Dermis blood vessel endothelial cell (primary cell): Measurements from ENCODE around the gene NUDT6. TPM values are rescaled to one million over a fixed set of nuclear protein-coding genes. Genes with fewer than 3 reads are reported as not detected.
A peak's percentile ranks its signal among the peaks of the same experiment; 100 is the strongest.

ENCODE experiments used
- DNase-seq: peaks from one replicate; pipeline ENCODE4 v3.0.0; 2010
- total RNA-seq: library from RNA; depleted of rRNA; stranded (reverse); fragments of >200 nt; gene quantifications from 2 replicates; pipeline ENCODE4 v1.2.3, GENCODE V29; 2014

Gene NUDT6
- total RNA-seq, 1 donor from 2014 or later: 10.0 TPM

GRCh38 chr4:122914292-122914904 lies 8.0 kb downstream of the NUDT6 start:
- DNase-seq: peak; percentile 69

- peak; percentile 22 for DNase-seq
Measured at GRCh38 chr4:122912810-122913575, 9.4 kb downstream of the NUDT6 start.

- DNase-seq: no peak
Measured at GRCh38 chr4:122911588-122911987, 10.8 kb downstream of the NUDT6 start.

- DNase-seq: no peak
Measured at GRCh38 chr4:122909683-122910082, 12.7 kb downstream of the NUDT6 start.

DNA sequence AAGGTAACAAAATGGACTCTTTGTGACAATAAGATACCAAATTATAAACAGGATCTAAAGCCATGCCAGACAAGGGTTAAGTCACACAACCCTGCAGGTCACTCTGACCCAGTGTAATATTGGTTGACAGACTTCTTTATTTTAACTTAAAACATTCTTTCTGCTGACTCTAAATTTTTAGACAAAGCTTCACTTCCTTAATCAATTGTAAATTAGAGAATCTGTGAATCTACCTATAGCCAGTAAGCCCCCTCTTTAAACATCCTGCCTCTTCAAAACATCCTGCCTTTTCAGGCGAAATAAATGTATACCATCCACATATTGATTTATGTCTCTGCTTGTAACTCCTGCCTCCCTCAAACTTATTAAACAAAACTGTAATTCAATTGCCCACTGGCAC lies 14.2 kb downstream of the NUDT6 start:
- DNase-seq: no peak

- no peak for DNase-seq
Measured at GRCh38 chr4:122906859-122907305, 15.5 kb downstream of the NUDT6 start.

- no peak for DNase-seq
Measured at GRCh38 chr4:122903766-122904288, 18.6 kb downstream of the NUDT6 start.

GRCh38 chr4:122901247-122902010 lies 21.0 kb downstream of the NUDT6 start:
- DNase-seq: no peak

DNA sequence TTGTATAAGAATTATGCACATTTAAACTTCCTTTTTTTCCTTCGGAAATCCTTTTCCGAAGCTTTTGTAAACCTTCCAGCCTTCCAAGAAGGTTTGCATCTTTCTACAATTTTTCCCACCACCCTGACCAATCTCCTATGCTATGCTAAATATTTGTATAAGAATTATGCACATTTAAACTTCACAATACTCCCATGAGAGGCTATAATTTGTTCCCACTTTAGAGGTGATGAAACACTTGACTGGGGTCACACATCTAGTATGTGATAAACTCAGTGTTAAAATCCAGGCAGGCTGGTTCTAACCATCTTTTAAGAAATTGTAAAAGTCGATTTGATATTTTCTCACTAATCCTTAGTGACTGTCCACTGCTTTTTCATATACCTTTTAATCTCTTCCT lies 22.1 kb downstream of the NUDT6 start:
- no peak for DNase-seq

- no peak for DNase-seq
Measured at GRCh38 chr4:122899682-122900081, 22.7 kb downstream of the NUDT6 start.

DNA sequence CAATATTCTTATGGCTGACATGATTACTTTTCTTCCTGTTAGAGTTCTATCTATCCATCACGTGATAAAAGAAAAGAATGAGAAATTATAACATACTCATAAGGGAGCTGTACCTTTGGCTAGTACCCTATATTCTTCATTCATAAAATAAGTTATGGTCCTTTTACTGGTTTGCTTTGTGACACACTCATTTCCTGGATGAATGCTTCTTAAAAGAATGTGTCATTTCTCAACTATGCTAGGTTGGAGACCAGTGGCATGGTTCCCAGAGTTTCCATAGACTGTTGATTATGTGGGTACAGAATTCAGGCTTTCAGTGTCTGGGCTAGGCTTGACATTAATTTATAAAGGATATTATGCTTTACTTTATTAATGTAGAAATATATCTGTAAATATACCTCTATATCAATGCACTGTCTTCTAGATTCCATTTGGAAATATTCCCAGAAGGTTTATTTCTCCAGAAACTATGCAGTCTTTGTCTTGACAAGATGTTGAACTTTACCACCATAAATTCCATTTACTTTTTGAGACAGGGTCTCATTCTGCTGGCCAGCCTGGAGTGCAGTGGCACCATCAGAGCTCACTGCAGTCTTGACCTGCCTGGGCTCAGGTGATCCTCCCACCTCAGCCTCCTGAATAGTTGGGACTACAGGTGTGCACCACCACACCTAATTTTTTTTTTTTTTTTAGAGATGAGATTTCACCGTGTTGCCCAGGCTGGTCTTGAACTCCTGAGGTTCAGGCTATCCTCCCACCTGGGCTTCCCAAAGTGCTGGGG lies 23.8 kb downstream of the NUDT6 start:
- DNase-seq: peak; percentile 89

GRCh38 chr4:122896270-122896669 lies 26.1 kb downstream of the NUDT6 start:
- DNase-seq: no peak

DNA sequence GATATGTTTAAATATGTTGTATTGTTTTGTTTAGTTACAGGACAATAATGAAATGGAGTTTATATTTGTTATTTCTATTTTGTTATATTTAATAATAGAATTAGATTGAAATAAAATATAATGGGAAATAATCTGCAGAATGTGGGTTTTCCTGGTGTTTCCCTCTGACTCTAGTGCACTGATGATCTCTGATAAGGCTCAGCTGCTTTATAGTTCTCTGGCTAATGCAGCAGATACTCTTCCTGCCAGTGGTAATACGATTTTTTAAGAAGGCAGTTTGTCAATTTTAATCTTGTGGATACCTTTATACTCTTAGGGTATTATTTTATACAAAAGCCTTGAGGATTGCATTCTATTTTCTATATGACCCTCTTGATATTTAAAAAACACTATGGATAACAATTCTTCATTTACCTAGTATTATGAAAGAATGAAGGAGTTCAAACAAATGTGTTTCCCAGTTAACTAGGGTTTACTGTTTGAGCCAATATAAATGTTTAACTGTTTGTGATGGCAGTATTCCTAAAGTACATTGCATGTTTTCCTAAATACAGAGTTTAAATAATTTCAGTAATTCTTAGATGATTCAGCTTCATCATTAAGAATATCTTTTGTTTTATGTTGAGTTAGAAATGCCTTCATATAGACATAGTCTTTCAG lies 26.9 kb downstream of the NUDT6 start:
- peak; percentile 32 for DNase-seq

DNA sequence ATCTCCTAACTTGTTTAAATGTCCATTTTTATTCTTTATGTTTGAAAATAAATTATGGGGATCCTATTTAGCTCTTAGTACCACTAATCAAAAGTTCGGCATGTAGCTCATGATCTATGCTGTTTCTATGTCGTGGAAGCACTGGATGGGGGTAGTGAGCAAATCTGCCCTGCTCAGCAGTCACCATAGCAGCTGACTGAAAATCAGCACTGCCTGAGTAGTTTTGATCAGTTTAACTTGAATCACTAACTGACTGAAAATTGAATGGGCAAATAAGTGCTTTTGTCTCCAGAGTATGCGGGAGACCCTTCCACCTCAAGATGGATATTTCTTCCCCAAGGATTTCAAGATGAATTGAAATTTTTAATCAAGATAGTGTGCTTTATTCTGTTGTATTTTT lies 27.6 kb downstream of the NUDT6 start:
- peak; percentile 46 for DNase-seq

- DNase-seq: peak; percentile 73
Measured at GRCh38 chr4:122890147-122890795, 32.1 kb downstream of the NUDT6 start.

DNA sequence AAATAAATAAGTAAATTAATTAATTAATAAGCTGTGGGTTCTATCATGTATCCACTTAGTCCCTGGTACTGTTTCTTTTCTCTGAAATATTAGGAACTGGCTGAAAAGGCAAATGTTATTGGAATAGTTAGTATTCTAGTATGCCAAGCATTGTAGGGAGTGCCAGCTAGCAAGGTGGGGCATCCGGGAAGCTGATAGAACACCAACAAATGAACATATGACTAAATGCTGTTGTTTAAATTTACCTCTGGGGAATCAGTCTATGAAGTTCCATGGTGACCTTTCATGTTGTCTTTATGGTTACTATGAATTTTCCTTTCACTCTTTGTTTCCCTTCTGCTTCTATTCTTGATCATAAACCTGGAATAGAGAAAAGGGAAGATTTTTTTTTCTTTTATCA lies 32.7 kb downstream of the NUDT6 start:
- DNase-seq: peak; percentile 49

DNA sequence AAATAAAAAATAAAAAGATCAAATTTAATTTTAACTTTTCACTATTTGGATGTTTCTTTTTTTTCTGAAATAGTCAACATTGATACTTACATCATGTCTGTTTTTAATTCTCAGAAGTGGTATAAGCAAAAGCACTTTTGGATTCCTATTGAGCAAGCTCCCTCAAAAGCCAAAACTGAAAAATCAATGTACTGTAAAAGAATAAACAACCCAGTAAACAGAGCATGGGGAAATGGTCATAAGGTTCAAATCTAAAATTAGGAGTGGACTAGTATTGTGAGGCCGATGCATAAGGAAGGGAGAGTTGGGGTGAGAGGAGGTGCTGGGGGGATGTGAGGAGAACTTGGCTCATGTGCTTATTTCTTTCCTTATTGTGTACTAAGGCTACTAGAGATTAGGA lies 37.9 kb downstream of the NUDT6 start:
- no peak for DNase-seq

DNA sequence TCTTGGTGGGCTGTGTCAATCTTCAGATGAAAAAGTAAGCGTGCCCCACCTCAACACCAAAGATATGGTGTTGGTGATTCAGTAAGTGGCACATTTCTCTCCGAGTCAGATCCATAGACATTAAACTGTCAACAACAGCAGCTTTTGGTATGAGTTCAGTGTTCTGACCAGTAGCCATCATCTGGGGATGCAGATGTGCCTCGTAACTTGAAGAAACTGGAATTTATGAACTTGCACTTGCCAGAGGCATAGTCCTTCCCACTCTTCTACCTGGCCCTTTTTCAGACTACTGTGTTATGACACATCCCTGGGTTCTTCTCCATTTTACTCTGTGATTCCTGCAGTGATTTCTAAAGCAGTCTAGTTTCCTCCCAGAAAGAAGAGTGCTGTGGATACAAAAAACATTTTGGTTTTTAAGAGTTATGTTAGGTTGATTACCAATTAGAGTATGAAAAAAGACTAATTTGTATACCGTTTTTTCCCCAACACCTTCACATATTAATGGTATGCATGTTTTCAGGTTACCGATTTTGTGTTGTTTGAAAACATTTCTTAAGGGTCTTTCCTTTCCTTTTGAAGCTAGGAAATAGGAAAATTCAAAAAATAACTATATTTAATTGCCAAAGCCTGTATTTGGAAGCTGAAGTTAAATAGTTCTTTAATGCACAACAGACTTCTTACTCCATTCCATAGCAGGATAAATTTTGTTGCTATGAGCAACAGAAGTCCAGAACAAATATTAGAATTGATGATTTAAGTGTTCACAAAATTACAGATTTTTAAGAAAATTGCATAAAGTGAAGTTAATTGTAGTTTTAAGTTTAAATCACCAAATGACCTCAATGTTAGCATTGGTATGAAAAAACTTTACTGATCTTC lies 39.3 kb downstream of the NUDT6 start:
- no peak for DNase-seq

GRCh38 chr4:122879001-122879400 lies 43.4 kb downstream of the NUDT6 start:
- DNase-seq: no peak

DNA sequence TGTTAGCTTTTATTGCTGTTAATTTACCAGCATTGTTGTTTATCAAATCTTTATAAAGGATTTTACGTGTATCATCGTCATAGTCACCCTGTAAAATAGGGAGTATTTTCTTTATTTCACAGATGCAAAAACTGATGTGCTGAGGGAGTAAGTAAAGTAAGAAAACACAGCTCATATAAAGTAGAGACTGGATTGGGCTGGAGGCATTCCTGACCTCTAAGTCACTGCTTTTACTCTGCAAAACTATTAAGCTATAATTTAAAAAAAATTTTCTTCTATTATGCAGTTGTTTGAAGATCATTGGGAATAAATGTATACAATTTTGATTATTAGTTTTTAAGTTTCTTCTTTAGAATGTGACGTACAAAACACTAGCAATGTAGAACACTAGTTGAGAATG lies 45.9 kb downstream of the NUDT6 start:
- no peak for DNase-seq
